Measurements from ENCODE around the gene ASB10.

- no peak for TF ChIP-seq CTCF (IDR thresholded peaks at IDR 0.05; ENCODE audit: low read depth, low read length, missing input control)
- TF ChIP-seq, protein P1, sequence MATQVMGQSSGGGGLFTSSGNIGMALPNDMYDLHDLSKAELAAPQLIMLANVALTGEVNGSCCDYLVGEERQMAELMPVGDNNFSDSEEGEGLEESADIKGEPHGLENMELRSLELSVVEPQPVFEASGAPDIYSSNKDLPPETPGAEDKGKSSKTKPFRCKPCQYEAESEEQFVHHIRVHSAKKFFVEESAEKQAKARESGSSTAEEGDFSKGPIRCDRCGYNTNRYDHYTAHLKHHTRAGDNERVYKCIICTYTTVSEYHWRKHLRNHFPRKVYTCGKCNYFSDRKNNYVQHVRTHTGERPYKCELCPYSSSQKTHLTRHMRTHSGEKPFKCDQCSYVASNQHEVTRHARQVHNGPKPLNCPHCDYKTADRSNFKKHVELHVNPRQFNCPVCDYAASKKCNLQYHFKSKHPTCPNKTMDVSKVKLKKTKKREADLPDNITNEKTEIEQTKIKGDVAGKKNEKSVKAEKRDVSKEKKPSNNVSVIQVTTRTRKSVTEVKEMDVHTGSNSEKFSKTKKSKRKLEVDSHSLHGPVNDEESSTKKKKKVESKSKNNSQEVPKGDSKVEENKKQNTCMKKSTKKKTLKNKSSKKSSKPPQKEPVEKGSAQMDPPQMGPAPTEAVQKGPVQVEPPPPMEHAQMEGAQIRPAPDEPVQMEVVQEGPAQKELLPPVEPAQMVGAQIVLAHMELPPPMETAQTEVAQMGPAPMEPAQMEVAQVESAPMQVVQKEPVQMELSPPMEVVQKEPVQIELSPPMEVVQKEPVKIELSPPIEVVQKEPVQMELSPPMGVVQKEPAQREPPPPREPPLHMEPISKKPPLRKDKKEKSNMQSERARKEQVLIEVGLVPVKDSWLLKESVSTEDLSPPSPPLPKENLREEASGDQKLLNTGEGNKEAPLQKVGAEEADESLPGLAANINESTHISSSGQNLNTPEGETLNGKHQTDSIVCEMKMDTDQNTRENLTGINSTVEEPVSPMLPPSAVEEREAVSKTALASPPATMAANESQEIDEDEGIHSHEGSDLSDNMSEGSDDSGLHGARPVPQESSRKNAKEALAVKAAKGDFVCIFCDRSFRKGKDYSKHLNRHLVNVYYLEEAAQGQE (IDR thresholded peaks at IDR 0.05): no peak
- TF ChIP-seq JUND (IDR thresholded peaks at IDR 0.05): no peak
- TF ChIP-seq SP1 (IDR thresholded peaks at IDR 0.05): no peak
- TF ChIP-seq RAD21 (IDR thresholded peaks at IDR 0.05): no peak
- TF ChIP-seq FOXA1 (IDR thresholded peaks at IDR 0.05): no peak
- no peak for TF ChIP-seq YY1 (IDR thresholded peaks at IDR 0.05)
- TF ChIP-seq TAF1 (conservative IDR thresholded peaks at IDR 0.05): no peak
- no peak for TF ChIP-seq ZBTB33 (IDR thresholded peaks at IDR 0.05)
Observed at GRCh38 chr7:151185762-151186639, 1.0 kb downstream of the ASB10 start.

Measured in liver (tissue), 3 donors.